HG03039 (cell line): ENCODE data around the gene TMEM38A.
A peak's percentile ranks its signal among the peaks of the same experiment; 100 is the strongest.
"Not testable (repeated sequence)": the region's sequence is repeated elsewhere in the genome, so short reads cannot be mapped to it uniquely, and the experiment has no call there.

ENCODE experiments used
- ATAC-seq: cut with Tn5 transposase; IDR thresholded peaks from one replicate; pipeline ENCODE4 v1.9.1; 2021; ENCODE audit warnings: mild to moderate bottlenecking, moderate library complexity; ENCODE audit not compliant: unreplicated experiment

Gene TMEM38A

GRCh38 chr19:16637535-16637934, 23.4 kb upstream of the TMEM38A start:
- ATAC-seq: no peak

GRCh38 chr19:16638666-16639065, 22.3 kb upstream of the TMEM38A start:
- no peak for ATAC-seq

GRCh38 chr19:16640951-16641350, 20.0 kb upstream of the TMEM38A start:
- no peak for ATAC-seq

GRCh38 chr19:16641695-16642094, 19.2 kb upstream of the TMEM38A start:
- no peak for ATAC-seq

- no peak for ATAC-seq
These were observed 15.8 kb upstream of the TMEM38A start for GRCh38 chr19:16645140-16645539.

GRCh38 chr19:16649734-16650133, 11.2 kb upstream of the TMEM38A start:
- no peak for ATAC-seq

GRCh38 chr19:16650821-16651220, 10.1 kb upstream of the TMEM38A start:
- ATAC-seq: no peak

GRCh38 chr19:16651421-16652188, 9.3 kb upstream of the TMEM38A start:
- ATAC-seq: not testable (repeated sequence)

- ATAC-seq: no peak
These were observed 8.1 kb upstream of the TMEM38A start for GRCh38 chr19:16652854-16653253.

GRCh38 chr19:16654140-16654539, 6.8 kb upstream of the TMEM38A start:
- ATAC-seq: no peak

GRCh38 chr19:16654627-16655026, 6.3 kb upstream of the TMEM38A start:
- no peak for ATAC-seq

GRCh38 chr19:16655727-16656126, 5.2 kb upstream of the TMEM38A start:
- ATAC-seq: no peak

GRCh38 chr19:16657384-16657783, 3.6 kb upstream of the TMEM38A start:
- ATAC-seq: no peak

GRCh38 chr19:16659464-16659831, 1.5 kb upstream of the TMEM38A start:
- no peak for ATAC-seq

- peak; percentile 89 for ATAC-seq
These were observed 869 bp upstream of the TMEM38A start, which contains the start of gene SMIM7 for GRCh38 chr19:16659832-16660708. SMIM7 (minus strand) TSS chr19:16660144; CDS start chr19:16660110, 34 bp downstream.

GRCh38 chr19:16661480-16662034, 618 bp downstream of the TMEM38A start:
- ATAC-seq: no peak

GRCh38 chr19:16668176-16668575, 7.2 kb downstream of the TMEM38A start:
- no peak for ATAC-seq

GRCh38 chr19:16668702-16669101, 7.8 kb downstream of the TMEM38A start:
- not testable (repeated sequence) for ATAC-seq

GRCh38 chr19:16670291-16670690, 9.4 kb downstream of the TMEM38A start:
- no peak for ATAC-seq

GRCh38 chr19:16671652-16672274, 10.8 kb downstream of the TMEM38A start:
- no peak for ATAC-seq

GRCh38 chr19:16673231-16673630, 12.3 kb downstream of the TMEM38A start:
- ATAC-seq: no peak
